Keratinocyte (primary cell): ENCODE data around the gene GLIPR1.

Experiments
- EZH2 ChIP-seq: IDR thresholded peaks from one replicate; pipeline ENCODE4 v1.6.1; 2012; ENCODE audit warnings: inconsistent platforms, mild to moderate bottlenecking, low read length, moderate library complexity
- TF ChIP-seq, protein P1 (sequence below), 3 experiments: IDR thresholded peaks in 1 of 3; conservative IDR thresholded peaks in 1 of 3; optimal IDR thresholded peaks in 1 of 3; 2 replicates in 2 of 3; 3 replicates in 1 of 3; pipeline versions ENCODE3 to v1.5.1; 2011; ENCODE audit warnings: low read length in 3 of 3, mild to moderate bottlenecking in 3 of 3, moderate library complexity in 2 of 3, control low read depth in 1 of 3, inconsistent platforms in 1 of 3; ENCODE audit not compliant: insufficient read depth in 2 of 3; ENCODE audit errors: extremely low read depth in 1 of 3

DNA sequence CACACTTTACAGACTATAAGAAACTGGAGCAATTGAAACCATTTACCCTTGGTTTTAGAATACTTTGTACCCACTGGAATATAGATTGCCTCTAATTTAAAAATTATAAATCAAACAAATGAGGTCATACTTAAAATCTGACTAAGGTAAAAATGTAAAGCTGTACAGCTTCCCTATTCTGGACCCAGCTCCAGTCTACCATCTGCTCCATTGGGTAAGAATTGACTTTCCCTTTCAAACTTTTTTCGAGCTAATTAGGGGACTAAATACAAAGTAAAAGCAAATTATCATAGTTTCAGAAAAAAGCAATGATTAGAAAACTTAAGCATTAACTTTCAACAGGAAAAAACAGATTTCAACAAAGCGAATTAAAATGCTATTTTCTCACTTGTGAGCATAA lies 26.5 kb downstream of the GLIPR1 start:
- TF ChIP-seq, protein P1, sequence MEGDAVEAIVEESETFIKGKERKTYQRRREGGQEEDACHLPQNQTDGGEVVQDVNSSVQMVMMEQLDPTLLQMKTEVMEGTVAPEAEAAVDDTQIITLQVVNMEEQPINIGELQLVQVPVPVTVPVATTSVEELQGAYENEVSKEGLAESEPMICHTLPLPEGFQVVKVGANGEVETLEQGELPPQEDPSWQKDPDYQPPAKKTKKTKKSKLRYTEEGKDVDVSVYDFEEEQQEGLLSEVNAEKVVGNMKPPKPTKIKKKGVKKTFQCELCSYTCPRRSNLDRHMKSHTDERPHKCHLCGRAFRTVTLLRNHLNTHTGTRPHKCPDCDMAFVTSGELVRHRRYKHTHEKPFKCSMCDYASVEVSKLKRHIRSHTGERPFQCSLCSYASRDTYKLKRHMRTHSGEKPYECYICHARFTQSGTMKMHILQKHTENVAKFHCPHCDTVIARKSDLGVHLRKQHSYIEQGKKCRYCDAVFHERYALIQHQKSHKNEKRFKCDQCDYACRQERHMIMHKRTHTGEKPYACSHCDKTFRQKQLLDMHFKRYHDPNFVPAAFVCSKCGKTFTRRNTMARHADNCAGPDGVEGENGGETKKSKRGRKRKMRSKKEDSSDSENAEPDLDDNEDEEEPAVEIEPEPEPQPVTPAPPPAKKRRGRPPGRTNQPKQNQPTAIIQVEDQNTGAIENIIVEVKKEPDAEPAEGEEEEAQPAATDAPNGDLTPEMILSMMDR (optimal IDR thresholded peaks at IDR 0.05 in 1 of 3, IDR thresholded peaks at IDR 0.05 in 1 of 3, conservative IDR thresholded peaks at IDR 0.05 in 1 of 3; ENCODE audit: extremely low read depth in 1 of 3, insufficient read depth in 2 of 3, low read length in 3 of 3): no peak
- TF ChIP-seq EZH2: no peak
